ENCODE data around the gene NME9.

The NME9 gene

DNA sequence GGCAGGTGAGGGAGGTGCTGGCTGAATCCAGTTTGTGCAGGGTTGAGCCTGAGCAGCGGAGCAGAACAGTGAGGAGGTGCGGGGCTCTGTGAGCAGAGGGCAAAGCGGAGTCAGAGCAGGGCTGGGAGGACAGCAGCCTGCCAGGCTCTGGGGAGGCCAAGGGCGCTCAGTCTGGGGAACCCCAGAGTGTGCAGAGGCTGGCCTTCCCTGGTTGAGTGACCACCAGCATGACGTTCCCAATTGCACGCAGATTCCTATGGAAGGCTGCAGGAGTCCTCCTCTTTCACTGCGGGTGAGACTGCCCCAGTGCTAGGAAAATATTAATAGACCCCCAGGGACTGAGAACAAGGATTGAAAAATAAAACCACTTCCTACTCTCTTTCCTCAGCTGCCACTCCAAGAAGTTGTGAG is 31.9 kb upstream of the NME9 start:
- DNase-seq: no peak

DNA sequence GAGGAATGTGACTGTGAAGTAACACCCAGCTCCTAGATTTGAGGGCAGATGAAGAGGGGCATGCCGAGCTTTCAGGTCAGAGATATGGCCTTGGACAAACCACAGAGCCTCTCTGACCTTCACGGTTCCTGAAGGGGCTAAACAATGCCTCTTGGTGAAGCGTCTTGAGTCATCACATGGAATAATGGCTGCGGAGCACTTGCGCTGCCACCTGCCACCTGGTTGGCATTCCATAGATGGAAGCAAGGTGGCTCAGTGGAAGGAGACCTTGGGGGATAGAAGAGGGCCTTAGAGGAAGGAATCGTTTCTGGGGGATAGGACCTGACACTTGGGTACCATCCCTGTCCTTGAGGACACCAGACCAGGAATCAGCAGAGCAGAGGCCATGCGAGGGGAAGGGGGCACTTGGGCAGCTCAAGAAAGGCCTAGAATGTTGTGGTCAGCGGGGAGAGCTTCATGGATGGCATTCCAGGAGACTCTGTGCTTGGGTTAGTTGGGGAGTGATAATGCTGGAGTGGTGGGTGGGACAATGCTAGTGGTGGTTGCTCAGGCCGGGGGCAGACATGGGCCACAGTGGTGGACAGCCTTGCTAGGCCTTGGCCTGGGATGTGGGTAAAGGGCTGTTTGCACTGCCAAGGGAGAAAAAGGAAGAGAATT is 31.3 kb upstream of the NME9 start:
- DNase-seq: no peak

DNA sequence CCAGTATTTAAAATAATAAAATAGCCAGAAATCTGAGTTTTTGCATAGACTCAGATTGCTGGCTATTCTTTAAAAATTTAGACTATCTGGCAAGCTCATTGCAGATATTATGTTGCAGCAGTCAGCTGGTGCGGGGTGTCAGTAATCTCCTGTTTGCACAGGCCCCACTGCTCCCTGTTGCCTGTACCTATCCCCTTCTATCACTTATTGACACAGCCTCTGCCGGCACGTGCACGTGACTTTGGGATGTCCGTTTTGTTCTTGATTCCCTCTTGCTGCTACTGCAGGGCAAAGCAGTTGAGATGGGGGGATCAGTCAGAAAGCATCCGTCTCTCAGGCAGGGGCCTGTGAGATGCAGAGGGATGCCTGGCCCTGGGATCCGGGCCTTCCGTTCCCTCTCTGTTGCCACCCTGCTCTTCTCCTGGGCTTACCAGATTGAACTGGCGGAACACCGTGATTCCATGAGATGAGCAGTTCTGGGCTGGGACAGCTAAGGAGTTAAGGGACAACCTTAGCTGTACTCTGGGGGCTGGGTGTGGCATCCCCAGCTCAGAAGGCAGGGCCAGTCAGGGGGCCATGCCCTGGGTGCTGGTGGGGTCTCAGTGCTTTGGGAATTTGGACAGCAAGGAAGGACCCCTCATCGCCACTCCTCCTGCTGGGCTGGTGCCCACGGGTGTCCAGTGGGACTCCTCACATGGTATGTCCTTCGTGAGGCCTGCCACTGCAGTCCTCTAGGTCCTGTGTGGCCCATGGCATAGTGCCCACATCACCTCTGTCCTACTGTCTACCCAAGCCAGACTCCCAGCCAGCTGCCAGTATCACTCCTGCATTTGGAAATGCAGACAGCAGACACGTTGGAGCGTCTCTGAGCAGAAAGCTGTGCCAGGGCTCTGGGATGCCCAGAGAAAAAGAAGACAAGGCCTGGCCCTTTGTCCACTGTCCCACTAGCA is 30.5 kb upstream of the NME9 start:
- DNase-seq: no peak

DNA sequence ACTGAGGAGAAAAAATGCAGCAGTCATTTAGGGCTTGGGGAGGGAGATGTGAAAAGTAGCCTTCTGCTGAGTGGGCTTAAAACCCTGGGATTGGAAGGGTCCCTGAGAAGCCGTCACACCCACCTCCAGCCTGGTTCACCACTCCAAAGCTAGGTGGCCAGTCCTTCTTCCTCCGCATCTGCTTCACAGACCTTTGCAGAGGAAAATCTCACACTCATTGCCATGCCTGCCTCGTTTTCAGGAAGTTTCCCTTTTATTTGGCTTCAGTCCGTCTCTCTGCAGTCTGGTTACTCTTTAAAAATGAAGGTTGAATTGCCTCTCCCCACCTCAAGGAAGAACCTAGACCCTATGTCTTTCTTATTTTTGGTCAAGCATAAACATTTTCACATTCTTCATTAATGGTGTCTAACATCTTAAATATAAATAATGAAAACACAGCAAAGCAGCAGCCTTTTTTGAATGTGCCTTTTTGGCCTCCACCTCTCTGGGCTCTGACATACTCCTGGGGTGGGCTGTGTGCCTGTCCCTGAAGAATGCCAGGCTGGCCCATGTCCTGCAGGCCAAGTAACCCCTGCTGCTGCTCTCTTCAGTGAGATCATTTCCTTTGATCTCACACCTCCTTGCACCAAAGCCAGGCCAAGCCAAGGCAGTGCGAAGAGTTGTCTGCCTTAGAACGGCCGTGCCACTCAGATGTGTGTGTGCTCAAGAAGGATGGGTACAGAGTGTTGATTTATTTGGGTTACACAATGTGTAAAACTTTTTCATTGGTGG is 29.7 kb upstream of the NME9 start:
- no peak for DNase-seq

DNA sequence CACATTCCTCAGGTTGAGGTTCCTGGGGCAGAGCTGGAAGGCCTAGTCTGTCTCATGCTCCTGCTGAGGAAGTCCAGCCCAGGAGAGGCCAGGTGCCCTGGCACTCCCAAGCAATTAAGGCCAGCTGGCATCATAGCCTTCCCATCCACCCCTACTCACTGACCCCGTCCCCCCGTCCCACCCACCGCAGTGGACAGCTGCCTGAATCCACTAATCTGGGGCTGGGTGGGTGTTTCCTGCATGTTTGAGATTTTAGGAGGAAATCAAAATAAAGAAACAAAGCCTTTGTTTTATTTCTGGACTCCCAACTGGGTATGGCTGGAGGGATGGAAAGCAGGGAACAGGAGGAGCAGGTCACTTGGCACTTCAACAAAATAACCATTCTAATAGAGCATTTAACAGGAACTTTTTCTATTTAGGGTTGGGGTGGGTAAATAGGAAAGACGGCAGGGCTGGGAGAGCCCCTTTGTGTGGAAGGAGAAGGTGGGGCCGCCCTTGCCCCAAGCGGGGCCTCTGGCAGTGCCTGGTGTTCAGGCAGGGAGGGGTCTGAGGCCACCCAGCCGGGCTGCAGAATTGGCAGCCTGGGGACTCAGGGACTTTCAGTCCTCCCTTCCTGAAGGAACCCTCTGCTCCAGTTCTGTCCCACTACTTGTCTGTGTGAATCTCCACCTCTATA is 27.2 kb upstream of the NME9 start:
- DNase-seq: no peak

DNA sequence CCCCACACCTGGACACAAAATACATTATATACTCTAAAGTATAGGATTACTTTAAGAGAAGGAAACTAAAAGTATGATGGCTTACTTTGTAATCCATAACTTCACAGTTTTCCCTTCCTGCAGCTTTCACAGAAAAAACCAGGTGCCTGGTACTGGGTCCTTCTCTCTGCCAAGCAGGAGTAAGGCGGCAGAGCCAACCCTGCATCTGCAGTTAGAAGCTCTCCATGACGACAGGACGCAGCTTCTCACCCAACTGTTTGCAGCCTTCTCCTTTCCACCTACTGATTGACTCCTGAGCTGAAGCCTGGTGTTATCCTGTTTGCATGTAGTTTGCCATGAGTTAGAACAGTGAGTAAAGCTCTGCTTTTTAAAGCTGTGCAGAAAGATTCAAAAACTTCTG is 25.4 kb upstream of the NME9 start:
- no peak for DNase-seq

DNA sequence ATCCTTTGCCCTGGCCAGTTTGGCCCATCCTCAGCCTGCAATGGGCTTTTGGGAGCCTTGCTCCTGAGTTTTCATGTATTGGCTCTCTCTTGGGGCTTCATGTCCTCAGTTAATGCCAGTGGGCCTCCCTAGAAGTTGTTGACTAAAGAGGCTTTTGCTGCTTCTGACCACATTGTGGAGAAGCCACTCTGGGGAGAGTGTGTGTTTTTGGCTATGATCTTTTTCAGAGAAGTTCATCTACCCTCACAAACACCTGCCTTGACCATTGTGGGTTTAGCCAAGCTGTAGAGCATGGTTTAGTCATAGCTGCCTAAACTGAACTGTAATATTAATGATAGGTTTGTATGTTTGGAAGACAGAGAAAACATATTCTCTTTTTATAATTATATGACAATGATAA is 24.7 kb upstream of the NME9 start:
- DNase-seq: no peak

DNA sequence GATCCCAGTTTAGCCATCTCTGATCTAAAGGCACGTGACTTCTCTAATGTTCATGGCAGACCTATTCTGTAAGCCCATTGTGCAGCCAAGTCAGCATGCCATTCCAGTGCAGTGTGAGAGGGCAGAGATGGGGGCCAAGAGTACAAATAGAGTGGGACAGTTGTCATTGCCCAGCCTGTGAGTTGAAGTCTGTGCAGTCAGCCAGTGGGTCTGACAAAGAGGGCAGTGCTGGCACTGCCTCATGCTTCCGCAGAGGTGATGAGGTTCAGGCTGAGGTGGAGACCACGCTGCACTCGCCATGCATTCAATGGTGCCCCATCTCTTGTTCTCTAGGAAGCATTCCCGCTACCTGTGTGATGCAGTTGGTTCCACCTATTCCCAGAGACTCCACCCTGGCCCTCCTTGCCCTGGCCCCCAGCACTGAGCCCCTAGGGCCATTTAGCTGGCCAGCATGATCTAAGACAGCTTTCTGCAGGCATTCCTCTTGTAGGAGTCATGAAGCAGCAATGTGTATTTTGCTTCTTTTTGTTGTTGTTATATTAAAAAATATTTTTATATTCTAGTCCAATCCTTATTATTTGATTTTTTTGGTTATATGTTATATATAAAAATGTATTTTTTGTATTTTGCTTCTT is 22.4 kb upstream of the NME9 start:
- no peak for DNase-seq

DNA sequence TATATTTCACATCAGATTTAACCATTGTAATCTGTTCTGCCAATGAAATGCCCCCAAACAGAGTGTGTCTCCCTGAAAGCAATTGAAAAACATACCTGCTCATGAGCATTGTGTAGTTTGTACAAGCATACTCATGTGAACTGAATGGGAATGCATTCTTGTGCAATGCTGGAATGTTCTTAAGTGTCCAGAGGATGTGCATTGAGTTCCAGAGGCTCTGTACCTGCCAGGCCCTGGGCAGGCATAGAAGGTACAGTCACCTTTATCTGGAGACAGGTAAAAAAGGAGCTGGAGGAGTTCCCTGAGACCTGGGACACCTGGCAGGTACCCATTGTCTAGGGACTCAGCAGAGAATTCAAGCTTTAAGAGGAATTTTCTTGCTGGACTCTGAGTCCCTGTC is 21.5 kb upstream of the NME9 start:
- no peak for DNase-seq

DNA sequence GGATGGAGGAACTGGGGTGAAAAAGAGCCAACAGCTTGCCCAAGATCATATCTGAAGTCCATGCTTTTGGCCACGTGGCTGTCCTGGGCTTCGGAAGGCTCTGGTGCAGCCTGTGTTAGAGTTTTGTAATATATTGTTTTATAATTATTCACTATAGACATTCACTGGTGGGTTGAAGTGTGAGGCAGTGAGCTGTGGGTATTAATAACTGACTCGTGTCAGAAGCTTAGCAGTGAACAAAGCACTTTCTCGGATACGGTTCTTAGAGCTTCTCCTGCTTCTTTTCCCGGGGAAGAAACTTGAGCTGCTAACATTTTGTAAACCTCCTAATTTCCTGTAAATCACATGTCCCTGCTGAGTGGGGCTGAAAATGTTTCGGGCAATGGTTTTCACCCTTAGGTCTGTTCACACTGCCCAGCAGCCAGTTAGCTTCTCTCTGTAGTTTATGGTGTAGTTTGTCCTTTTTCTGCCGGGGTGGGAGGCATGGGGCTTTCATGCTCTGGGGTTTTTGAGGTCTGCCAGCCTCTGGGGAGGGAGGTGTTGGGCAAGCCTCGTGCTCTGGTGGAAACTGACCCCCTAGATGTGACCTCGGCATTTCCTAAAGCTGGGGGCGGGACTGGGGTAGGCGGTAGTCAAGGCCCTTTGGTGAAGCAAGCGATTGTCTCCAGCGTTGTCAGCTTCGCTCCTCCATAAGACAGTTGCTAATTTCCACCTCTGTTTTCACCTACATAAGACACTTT is 20.4 kb upstream of the NME9 start:
- no peak for DNase-seq

DNA sequence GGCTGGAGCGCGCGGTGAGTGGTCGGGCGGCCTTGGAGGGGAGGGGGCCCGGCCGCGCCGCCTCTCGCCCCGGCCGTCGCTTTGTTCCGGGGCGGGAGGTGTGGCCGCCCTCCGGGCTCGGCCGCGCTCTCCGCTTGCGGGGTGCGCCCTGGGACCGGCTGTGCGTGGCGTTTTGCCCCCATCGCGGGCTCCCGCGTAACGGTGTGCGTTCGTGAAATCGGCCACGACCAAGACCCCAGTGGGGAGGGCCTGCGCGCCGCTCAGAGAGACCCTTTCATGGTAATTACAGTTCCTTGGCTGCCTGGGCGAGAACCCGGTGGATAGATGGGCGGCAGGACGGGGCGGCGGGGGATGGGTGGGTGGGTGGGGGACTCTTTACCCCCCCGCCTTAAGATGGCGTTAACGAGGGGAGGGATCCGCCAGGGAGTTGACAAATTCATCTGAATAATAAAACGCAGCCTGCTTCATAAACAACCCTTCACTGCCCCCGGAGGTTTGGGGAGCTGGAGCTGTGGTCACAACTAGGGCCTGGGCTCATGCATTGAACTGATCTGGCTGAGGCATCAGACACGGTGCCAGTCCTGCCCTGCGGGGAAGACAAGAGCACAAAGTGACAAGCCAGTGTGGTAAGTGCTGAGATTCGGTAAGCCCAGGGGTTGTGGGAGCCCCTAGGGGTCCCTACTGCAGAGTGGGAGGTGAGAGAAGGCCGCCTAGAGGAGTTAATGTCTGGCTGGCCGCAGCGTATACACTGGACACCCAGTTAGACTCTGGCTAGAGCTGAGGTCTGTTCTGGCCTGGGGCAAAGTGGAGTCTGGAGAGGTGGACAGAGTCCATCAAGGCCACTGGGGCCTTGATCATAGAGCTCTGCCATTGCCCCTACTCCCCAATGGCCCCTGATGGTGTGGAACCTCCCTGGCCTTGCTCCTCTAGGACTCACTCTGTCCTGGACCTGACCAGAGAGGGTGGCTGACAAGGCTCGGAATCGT is 19.4 kb upstream of the NME9 start:
- peak; percentile 56 for DNase-seq

DNA sequence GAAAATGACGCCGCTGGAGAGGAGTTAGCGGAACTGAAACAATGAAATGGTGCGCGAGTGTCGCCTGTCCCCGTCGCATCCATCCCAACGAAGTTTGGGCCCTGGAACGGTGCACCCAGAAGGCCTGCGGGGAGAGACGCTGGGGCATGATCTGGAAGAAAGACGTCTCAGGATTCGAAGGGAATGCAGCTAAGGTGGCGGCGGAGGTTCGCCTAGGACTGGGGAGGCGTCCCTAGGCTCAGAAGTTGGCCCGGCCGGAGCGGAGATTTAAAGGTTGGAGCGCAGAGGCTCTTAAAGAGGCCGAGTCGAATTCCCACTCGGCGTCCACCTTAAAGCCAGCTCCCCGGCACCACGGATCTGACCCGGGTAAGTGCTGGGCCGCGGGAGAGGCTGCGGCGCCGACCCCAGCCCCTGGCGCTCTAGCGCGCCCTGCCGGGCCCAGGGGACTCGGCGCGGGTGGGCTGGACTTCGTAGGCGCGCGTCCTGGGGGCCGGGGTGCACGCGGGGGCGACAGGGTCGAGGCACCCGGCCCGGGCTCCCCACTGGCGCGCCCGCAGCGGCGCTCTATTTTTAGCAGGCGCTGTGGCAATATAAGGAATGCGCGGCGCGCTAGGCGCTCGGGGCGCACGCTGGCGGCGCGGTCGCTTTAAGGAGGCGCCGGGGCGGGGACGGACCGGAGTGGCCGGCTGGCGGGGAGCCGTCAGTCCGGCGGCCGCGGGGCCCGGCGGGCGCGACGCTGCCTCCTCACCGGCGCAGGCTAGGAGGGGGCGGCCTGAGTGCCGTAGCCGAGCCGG is 18.5 kb upstream of the NME9 start, which contains the start of gene MRAS:
TSS of gene MRAS (plus strand) at position 620 of the 794 bp plus-strand sequence. CDS start 24,305 bp downstream, outside the sequence.
- peak; percentile 80 for DNase-seq

DNA sequence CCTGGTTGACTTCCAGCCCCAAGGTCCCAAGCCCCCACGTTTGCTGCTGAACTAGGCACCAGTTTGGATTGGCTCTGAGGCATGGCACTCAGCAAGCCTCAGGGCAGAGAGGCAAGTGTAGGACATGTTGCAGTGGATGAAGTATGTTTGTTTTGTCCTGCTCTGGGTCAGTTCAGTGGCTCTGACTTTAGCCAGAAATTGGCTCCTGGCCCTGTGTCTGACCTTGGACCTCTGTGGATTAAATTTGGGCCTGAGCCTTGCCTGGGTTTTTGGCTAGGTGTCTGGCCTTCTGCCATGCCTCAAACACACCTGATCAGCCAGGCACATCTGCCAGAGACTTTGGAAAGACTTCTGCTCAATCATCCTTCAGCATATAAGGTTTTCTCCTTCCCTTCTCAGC is 15.1 kb upstream of the NME9 start:
- DNase-seq: no peak

DNA sequence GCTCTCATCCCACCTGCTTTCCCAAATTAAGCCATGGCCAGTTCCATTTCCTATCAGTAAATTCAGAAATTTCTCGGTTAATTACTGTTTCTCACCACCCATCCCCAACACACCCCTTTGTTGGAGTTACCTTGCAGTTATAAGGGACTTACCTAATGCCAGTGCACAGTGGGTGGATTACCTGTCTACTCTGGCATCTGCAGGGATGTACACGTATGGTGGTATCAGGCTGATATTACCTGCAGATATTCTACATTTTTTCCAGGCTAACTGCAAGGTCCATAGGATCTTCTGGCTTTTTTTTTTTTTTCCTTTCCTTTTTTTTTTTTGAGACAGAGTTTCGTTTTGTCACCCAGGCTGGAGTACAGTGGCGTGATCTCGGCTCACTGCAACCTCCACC is 10.9 kb upstream of the NME9 start:
- DNase-seq: no peak

DNA sequence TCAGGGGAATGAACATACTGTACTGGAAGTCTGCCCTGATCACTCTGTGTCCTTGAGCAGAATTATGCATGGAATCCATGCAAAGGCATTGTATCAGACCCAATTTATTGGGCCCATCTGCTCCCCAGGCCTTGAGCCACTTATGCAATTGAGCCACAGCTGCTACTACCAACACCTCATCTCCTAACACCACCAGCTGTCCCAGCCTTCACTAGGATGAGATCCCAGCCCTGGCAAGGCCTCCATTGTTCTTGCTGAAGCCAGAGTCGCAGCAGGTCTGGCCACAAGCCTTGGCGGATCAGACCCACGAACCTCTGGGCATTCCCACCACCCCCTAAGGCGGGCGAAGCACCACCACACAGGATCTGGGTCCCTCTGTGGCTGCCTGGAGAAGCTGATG is 9.2 kb upstream of the NME9 start:
- DNase-seq: peak; percentile 94

DNA sequence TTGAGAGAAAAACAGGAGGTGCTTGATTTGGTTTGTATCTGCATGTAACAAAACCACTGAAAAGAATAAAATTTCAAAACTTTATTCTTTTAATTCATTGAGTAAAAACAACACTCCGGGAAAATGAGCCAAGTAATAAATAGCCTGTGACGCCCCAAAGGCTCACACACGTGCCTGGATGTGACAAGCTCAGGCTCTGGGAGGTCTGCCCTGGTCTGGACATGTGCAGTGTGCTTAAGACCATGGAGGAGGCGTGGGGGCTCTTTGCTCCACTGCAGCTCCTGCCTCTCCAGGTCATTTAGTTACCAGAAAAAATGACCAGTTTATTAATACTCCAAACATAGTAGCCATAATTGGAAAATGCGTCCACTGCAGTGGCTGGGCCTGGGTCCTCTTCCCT is 8.6 kb upstream of the NME9 start:
- DNase-seq: no peak

DNA sequence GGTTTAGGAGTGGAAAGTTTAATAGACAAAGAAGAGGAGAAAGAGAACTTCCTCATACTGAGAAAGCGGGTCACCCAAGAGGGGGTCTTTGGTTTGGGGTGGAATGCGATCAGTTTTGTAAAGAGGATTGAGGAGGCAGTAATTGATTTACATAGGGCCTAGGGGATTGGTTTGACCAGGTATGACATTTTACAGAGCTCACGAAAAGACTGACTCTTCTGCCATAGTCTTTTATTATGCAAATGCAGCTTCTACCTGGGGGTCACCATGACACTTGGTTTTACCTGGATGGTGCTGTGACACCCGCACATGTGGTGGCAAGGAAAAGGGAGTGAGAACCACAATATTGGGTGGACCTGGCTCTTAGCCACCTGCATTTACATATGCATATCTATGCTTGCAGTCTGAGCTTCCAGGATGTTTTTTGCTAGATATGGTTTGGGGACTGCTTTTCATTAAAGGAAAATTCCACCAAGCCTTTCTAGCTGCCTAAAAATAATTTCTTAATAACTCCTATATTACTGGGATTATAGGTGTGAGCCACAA is 6.9 kb upstream of the NME9 start:
- DNase-seq: no peak

DNA sequence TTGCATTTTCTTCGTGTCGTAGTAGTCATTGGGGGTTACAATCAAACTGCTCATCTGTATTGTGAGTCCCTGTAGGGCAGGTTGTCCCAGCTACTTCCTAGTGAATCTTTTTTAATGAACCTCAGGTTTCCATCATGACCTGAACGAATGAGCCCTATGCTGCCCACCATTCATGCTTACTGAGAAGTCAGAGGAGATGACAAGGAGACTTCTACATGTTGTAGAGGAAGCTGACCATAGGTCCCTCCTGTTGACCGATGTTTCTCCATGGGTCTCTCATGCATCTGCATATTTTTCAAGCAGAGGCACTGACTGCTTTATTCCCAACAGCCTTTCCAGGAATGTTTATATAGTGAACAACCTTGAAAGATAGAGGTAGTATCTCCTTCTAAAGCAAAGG is 5.0 kb upstream of the NME9 start:
- no peak for DNase-seq

DNA sequence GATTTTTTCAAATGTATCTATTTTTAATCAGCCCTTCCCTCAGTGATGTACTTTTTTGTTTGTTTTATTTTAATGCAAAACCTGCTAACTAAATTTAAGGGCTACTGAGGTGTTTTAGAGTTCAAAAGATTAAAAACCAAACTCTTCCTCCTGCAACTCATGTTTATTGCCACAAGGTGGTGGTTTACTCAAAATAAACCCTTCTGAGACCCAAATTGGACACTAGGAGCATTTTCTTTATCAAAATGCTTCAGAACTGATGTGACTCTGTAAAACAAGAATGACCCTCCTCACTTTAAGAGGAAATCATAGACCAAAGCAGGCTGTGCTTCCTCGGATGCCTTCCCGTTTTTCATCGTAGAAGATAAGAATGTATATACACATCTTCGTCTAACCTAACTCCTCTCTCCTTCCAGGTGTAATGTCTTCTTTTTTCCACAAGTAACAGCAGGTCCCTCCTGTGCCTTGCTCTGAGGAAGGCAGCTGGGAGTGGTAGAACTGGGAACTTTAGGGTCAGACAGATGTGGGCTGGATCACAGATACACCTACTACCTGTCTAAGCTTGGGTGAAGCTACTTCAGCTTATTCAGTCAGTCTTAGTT is 2.9 kb upstream of the NME9 start:
- peak; percentile 41 for DNase-seq
